GM19238 (cell line): ENCODE data around the gene MKNK2.
"Not testable (repeated sequence)": the region's sequence is repeated elsewhere in the genome, so short reads cannot be mapped to it uniquely, and the experiment has no call there.

Experiments used
- DNase-seq: peaks from one replicate; pipeline ENCODE4 v3.0.0; 2011; ENCODE audit warnings: low spot score; ENCODE audit not compliant: insufficient read length

MKNK2 gene

DNA sequence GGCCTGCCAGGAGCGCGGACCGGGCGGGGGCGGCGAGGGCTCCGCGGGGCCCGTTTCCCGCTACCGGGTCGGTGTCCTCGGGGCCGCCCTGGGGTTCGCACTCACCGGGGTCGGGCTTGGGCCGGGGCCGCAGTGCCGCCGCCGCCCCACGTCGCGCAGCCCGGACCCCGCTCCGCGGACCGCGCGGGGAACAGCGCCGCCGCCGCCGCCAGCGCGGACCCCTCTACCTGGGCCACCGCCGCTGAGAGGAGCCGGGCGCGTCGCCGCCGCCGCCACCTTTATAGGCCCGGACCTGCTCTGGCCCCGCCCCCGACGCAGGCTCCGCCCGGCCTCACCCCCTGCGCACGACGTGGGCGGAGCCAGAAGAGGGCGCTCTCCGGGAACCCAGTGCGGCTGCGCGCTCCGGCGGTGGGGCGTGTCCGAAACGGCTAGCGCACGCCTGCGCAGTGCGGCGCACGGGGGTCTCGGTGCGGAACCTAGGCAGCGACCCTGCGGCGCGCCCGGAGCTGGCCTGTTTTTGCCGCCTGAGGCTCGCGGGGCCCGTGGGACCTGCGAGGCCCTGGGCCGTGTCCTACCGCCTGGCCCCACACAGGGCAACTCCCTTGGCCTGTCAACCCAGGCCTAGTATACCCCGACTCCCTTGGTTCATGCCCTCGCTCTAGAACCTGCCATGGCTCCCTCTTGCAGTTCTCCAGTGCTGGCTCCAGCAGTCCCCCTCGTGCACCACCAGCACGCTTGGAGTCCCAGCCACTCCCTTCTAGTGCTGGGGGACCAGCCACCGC lies at the start of gene MKNK2:
TSS of gene MKNK2 (minus strand) at position 254 of the 782 bp plus-strand sequence. CDS start 393 bp downstream, outside the sequence.
- DNase-seq: peak; percentile 88

DNA sequence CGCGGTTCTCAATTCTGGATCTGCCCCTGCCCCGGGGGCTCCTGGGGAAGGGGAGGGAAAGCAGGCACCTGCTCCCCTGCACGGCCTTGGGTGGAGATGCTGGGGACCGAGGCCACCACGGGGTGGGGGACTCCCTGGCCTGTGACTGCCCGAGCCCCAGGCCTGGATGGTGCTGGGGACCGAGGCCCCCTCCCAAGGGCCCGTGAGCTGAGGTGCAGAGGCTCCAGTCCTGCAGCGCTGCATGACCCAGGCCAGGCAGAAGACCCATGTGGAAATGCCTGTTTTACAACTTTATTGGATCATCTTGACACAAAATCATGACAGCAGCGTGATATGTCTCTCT lies 49.6 kb upstream of the MKNK2 start:
- DNase-seq: no peak

DNA sequence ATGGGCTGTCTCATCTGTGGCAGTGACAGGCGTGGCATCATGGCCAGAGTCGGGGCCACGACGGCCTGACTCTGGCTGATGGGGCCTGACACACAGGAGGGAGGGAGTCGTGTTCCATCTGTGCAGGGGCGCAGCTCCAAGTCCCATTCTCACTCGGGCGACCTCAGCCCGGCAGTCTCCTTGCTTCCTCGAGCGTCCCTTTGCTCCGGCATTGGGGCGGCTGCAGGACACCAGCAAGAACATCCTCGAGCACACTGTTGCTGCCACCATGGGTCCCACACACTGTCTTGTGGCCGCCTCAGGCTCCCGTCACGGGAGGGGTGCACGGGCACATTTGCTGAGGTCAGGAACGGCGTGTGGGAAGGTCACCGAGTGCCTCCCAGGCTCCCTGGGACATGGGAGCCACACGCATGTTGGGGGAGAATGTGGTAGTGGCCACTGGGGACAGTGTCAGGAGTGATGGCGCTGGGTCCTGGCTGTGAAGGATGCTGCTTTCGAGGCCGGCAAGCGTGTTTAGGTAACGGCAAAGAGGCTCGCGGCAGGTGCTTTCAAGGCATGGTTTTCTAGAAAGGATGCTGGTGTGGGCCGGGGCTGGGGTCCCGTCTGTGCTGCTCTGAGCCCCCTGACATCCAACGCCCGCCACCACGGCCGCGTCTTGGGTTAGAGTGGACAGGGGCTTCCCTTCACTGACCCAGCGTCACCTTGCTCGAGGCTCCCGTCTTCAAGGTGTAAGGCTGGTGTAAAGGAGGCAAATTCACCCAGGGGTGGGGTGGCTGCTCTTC lies 49.1 kb upstream of the MKNK2 start:
- no peak for DNase-seq

DNA sequence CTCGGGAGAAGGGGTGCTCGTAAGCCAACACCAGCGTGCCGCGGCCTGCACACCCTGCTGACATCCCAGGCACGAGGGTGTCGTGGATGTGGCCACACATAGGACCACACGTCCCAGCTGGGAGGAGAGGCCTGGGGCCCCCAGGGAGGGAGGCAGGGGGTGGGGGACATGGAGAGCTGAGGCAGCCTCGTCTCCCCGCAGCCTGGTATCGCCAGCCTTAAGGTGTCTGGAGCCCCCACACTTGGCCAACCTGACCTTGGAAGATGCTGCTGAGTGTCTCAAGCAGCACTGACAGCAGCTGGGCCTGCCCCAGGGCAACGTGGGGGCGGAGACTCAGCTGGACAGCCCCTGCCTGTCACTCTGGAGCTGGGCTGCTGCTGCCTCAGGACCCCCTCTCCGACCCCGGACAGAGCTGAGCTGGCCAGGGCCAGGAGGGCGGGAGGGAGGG lies 48.0 kb upstream of the MKNK2 start:
- no peak for DNase-seq

DNA sequence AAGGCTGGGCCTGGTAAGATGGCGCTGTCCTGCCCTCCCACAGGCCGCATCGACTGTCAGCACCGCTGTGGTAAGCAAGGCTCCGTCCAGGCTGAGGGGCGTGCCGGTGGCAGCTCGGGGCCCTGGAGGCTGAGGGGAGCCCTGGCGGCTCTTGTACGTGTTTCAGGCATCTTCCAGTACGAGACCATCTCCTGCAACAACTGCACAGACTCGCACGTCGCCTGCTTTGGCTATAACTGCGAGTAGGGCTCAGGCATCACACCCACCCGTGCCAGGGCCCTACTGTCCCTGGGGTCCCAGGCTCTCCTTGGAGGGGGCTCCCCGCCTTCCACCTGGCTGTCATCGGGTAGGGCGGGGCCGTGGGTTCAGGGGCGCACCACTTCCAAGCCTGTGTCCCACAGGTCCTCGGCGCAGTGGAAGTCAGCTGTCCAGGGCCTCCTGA lies 46.9 kb upstream of the MKNK2 start:
- no peak for DNase-seq

DNA sequence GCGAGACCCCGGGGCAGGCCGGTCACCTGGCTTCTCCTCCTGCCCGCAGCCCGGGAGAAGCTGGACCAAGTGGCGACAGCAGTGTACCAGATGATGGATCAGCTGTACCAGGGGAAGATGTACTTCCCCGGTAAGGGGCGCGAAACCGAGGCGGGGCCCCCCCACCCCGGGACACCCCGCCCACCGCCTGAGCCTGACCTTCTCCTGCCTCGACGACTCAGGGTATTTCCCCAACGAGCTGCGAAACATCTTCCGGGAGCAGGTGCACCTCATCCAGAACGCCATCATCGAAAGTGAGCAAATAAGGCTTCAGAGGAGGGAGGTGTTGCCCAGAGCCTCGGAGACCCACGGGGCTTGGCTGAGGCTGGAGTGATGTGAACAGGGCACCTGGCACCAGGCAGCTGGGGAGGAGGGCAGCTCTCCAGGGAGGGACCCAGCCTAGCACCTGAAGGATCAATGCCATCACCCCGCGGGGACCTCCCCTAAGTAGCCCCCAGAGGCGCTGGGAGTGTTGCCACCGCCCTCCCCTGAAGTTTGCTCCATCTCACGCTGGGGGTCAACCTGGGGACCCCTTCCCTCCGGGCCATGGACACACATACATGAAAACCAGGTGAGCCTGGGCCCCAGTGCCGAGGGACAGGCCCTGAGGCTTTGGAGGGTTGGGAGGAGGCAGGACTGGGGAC lies 46.3 kb upstream of the MKNK2 start:
- DNase-seq: no peak

DNA sequence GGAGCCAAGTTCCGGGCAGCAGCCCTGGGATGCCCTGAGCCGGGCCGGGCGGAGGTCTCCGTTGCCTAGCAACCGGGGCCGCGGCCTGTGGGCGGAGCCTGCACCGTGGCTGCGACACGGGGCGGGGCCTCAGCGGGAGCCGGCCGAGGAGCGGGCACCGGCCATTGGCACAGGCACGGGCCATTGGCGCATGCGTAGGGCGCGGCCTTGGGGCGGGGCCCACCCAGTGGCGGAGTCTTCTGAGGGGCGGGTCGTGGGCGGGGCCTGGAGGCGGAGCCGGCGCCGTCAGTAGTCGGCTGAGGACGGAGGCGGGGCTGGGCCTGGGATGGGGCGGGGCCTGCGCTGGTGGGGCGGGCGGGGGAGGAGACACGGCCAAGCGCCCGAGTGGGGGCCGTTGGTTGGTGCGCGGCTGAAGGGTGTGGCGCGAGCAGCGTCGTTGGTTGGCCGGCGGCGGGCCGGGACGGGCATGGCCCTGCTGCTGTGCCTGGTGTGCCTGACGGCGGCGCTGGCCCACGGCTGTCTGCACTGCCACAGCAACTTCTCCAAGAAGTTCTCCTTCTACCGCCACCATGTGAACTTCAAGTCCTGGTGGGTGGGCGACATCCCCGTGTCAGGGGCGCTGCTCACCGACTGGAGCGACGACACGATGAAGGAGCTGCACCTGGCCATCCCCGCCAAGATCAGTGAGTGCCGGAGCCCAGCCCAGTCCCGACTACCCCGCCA lies 45.6 kb upstream of the MKNK2 start, which contains the start of gene IZUMO4:
TSS of gene IZUMO4 (plus strand) at position 436 of the 723 bp plus-strand sequence. CDS start at position 467, 31 bp downstream.
- peak; percentile 97 for DNase-seq

DNA sequence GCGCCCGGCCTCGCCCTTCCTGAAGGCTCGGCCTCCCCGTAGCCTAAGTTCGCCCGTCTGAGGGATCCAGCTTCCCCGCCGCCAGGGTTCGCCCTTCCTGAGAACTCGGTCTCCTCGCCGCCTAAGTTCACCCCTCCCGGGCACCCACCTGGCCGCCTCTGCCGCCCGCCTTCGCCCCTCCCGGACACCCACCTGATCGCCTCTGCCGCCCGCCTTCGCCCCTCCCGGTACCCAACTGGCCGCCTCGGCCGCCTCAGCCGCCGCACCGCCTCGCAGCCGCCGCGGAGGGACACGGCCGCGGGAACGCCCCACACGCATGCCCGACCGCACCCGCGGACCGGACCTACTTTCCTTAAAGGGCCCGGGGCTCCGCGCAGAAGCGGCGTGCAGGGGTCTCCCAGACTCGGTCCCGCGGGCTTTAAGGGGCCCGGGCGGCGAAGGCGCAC lies 45.0 kb upstream of the MKNK2 start, which contains the start of gene MOB3A:
TSS of gene MOB3A (minus strand) at position 293 of the 446 bp plus-strand sequence. CDS start 17,766 bp downstream, outside the sequence.
- DNase-seq: peak; percentile 72

DNA sequence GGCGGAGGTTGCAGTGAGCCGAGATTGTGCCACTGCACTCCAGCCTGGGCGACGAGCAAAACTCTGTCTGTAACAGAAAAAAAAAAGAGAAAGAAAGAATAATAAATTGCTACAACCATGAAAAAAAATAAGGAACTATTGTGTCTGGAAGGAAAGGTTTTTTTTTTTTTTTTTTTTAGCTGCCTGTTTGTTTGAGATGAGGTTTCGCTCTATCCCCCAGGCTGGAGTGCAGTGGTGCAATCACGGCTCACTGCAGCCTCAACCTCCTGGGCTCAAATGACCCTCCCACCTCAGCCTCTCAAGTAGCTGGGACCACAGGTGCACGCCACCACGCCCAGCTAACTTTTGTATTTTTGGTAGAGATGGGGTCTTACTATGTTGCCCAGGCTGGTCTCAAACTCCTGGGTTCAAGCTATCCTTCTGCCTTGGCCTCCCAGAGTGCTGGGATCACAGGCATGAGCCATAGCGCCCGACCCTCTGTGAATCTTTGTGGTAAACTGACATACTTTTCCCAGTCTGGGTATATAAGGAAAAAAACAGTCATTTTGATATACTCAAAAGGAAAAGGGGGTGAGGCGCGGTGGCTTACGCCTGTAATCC lies 41.0 kb upstream of the MKNK2 start:
- DNase-seq: not testable (repeated sequence)

DNA sequence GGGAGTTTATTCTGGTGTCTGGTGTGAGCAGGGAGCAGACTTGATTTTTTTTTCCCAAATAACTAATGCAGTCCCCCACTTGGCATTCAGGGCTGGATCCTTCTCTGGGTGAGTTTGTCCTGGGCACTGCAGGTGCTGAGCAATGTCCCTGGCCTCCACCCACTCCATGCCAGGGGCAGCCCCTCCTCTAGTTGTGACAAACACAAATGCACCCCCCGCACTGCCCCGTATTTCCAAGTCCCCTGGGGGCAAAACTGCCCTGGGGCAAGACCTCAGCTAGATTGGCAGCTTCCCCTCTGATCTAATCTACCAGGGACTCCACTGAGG lies 38.6 kb upstream of the MKNK2 start:
- DNase-seq: no peak

DNA sequence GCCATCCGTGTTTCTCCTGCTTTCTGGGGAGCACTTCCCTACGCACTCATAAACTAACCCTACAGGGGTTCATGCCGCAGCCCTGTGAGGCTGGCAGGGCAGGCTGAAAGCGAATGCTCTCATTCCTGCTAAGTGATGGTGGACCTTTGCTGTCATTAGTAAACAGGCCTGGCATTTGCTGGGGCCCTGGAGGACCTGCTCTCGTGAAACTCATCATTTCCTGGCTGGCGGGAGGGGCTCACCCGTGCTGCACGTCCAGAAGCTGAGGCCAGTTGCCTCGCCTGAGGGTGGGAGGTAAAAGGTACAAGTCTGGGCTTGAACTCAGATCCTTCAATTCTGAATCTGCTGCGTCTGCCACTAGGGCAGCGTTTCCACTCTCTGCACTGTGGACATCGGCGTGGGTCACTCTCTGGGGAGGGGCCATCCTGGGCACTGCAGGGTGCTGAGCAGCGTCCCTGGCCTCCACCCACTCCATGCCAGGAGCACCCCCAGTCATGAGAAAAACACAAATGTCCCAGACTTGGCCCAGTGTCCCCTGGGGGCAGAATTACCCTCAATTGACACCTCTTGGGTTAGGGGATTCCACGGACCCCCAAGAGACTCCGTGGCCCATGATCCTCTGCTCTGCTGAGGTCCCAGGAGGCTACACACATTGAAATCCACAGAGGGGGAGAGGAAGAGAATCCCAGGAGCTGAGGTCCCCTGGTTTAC lies 38.1 kb upstream of the MKNK2 start:
- no peak for DNase-seq

DNA sequence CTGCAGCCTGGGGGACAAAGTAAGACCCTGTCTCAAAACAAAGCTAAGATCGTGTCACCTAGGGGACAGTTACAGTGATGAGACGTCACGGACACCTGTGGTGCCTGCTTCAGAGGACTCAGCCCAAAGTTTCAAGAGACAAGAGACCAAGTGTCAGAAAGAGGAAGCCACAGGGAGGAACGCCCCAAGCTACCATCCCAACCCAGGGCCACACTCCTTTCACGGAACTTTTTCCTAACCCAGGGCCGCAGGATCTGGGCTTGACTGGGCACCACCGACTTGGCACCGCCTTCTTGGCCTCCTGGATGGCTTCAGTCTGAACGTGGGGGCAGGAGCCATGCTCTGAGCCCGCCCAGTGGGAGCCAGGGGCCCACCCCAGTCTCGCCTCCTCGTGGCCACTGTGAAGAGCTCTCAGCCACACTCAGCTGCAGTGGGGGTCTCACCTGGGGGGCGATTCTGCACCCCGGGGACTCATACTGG lies 36.6 kb upstream of the MKNK2 start:
- no peak for DNase-seq

DNA sequence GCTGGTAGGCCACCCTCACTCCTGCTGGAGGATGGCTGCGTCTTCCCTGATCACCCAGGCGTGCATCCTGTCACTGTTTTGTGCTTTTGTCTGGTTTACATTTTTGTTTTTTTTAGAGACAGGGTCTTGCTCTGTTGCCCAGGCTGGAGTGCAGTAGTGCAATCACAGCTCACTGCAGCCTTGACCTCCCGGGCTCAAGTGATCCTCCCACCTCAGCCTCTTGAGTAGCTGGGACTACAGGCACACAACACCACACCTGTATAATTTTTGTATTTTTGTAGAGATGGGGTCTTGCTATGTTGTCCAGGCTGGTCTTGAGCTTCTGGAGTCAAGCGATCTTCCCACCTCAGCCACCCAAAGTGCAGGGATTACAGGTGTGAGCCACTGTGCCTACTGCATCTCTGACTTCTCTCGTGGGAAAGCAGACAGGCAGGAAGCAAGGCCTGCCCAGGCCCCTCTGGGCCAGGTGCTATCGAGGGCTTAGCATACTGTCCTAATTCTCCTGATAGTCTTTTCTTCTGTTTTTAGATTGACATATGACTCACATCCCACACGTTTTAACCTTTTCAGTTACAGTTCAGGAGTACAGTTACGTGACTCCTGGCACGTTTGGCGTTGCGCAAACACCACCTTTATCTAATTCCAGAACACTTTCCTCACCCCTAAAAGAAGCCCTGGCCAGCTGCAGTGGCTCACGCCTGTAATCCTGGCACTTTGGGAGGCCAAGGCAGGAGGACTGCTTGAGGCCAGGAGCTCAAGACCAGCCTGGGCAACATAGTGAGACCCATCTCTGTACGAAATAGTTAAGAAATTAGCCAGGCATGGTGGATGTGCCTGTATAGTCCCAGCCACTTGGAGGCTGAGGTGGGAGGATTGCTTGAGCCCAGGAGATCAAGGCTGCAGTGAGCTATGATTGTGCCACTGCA lies 35.9 kb upstream of the MKNK2 start:
- not testable (repeated sequence) for DNase-seq

DNA sequence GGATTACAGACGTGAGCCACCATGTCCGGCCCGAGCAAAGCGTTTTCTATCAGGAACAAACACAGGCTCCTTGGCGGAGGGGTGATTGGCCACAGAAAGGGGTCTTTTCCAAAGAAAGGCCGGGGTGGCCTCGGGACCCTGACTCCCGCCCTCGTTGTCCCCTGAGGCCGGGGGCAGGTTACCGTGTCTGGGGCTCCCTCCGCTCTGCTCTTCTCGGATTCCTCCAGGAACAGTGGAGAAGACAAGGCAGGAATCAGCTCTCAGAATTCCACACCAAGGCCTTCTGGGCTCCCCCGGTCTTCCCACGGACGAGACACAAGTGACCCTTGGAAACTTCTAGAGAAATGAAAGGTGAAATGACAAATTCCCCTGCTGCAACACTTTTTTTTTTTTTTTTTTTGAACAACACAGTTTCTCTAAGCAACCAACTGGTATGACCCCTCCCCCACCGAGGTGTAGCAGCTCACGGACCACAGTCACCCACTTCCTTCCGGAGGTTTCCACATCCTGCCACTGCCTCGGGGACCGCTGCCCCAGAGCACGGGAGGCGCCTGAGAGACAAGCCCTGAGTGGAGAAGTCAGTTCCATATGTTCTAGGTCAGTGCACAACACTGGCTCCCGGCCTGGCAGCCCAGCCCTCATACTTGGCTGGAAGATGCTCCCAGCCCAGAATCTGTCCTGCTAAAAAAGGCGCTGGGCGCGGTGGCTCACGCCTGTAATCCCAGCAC lies 34.1 kb upstream of the MKNK2 start:
- peak; percentile 91 for DNase-seq

DNA sequence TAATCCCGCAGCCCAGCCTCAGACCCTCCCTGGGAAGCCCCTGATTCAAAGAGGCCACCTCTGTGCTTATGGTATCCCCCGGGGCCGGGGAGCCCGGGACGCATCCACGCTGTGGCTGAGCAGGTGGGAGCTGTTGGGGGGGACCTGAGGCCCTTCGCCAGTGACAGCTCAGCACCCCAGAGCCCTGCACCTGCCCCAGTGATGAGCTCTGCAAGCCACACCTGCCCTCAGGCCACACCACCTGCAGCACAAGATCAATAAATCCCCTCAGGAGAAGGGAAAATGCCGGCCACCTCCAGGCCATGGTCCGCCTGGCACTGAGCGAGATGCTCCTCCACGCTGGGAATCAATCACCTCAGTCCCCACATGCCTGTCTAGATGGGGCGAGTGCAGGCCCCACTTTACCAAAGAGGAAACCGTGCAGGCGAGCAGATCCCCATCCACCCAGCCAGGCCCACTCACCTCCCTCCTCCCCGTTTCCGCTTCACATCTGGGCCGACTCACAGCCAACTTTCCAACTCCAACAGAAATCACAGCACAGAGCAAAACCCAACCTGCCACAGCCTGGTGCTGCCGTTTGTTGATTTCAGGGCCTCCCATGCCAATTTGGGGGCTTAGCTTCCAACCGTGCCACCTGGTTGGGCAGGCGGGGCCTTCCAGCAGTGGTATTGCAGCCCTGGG lies 32.3 kb upstream of the MKNK2 start:
- DNase-seq: peak; percentile 76

DNA sequence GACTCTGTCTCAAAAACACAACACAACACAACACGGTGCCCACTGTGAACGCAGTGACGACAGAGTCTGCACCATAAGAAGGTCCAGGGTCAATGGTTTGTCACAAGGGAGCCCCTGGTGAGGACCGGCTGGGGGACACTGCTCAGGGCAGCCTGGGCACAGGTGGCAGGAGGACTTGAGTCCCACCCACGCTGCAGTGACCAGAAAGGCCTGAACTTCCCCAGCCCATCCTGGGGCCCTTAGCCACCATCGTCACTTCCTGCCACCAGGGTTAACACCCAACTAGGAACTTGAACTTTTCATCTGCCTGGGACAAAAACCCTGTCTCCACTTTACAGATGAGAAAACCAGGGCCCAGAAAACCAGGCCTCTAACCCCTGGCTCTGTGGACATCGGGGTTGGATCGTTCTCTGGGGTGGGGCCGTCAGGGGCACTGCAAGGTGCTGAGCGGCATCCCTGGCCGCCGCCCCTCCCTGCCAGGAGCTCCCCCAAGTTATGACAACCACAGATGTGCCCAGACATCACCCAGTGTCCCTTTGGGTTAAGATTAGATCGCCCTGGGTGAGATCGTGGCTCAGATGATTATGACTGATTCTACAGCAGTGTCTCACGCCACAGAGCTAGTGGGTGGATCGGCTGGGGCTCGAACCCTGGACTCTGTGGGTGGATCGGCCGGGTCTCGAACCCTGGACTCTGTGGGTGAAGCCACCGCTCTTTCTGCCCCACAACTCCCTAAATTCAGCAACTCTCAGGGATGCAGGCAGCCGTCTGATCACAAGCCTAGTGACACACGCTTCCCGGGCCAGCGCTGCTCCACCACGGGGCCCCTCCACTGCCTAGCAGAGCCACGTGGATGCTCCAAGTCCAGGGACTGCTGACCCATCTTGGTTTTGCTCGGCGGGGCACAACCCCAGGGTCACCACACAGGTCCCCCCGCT lies 31.1 kb upstream of the MKNK2 start:
- no peak for DNase-seq
